Measurements from ENCODE around the gene TTC34.

TTC34 gene

GRCh38 chr1:2591233-2591580 lies 210.3 kb downstream of the TTC34 start:
- in situ Hi-C loops (cut with HindIII; ENCODE audit: low pct_ligation_motif_present, low pct_unique_long_range_greater_than_20kb, low sequenced_read_pairs), result no loop called here
- DNase-seq, result no peak

- in situ Hi-C loops (cut with HindIII; ENCODE audit: low pct_ligation_motif_present, low pct_unique_long_range_greater_than_20kb, low sequenced_read_pairs), result no loop called here
Observed at GRCh38 chr1:2590233-2591141, 211.0 kb downstream of the TTC34 start.

GRCh38 chr1:2589431-2590232 lies 211.9 kb downstream of the TTC34 start:
- in situ Hi-C loops (cut with HindIII; ENCODE audit: low pct_ligation_motif_present, low pct_unique_long_range_greater_than_20kb, low sequenced_read_pairs), result no loop called here
- DNase-seq, result no peak

More at GRCh38 chr1:2590233-2591141, 211.0 kb downstream of the TTC34 start:
- DNase-seq, result no peak

- no peak for DNase-seq
- in situ Hi-C loops (cut with HindIII; ENCODE audit: low pct_ligation_motif_present, low pct_unique_long_range_greater_than_20kb, low sequenced_read_pairs), result no loop called here
Observed at GRCh38 chr1:2588661-2589430, 212.6 kb downstream of the TTC34 start.

GRCh38 chr1:2587860-2588571 lies 213.5 kb downstream of the TTC34 start:
- DNase-seq, result no peak
- in situ Hi-C loops (cut with HindIII; ENCODE audit: low pct_ligation_motif_present, low pct_unique_long_range_greater_than_20kb, low sequenced_read_pairs), result no loop called here

- in situ Hi-C loops (cut with HindIII; ENCODE audit: low pct_ligation_motif_present, low pct_unique_long_range_greater_than_20kb, low sequenced_read_pairs), result no loop called here
- peak; percentile 14 for DNase-seq
Observed at GRCh38 chr1:2587071-2587859, 214.2 kb downstream of the TTC34 start.

- peak; percentile 97 for DNase-seq
- in situ Hi-C loops (cut with HindIII; ENCODE audit: low pct_ligation_motif_present, low pct_unique_long_range_greater_than_20kb, low sequenced_read_pairs), result no loop called here
Observed at GRCh38 chr1:2586154-2587070, 215.1 kb downstream of the TTC34 start, which contains the start of gene PRXL2B. Gene PRXL2B, plus strand, starts transcription at chr1:2586777. Its CDS starts 109 bp downstream, at chr1:2586886.

Data from ACHN (cell line).